NCI-H1105 treated with DMSO at 0.1 percent for 48 hours (cell line): Measurements from ENCODE around the gene FBXL14.
A peak's percentile ranks its signal among the peaks of the same experiment; 100 is the strongest.

Source experiments
- DNase-seq: peaks from one replicate; lab custom pipeline; 2025; lab: John Stamatoyannopoulos, UW

The FBXL14 gene

DNA sequence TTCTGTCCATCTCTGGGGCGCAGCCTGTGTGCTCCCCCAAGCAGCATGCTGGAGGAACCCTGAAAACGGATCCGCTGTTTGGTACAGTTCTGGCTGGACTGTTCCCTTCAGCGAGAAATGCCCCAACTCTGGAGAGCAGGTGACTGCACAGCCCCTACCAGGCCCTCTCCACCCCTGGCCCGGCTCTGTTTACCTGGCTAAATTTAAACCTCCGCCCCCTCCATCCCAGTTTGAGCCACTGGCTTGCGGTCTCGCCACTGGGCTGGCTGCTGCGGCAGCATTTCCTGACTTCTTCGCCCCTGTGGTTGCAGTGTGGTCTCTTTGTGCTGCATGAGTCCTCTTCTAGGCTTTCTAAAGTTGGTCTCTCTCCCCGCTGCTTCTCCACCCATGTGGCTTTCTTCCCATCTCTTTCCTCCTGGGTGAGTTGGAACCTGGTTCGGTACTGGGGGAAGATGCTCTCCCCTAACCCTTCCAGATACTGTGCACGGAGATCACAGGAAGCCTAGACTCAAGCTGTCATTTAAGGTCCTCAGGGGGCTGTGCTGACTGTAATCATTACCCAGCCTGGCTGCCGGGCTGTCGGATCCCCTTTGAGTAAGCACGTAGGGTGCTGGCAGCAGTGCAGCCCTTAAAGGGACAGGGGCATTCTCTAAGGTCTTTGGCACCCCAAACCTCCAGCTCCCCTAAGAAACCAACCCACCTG lies 60.6 kb downstream of the FBXL14 start:
- DNase-seq: no peak

GRCh38 chr12:1533205-1533601 lies 61.2 kb downstream of the FBXL14 start:
- DNase-seq: no peak

DNA sequence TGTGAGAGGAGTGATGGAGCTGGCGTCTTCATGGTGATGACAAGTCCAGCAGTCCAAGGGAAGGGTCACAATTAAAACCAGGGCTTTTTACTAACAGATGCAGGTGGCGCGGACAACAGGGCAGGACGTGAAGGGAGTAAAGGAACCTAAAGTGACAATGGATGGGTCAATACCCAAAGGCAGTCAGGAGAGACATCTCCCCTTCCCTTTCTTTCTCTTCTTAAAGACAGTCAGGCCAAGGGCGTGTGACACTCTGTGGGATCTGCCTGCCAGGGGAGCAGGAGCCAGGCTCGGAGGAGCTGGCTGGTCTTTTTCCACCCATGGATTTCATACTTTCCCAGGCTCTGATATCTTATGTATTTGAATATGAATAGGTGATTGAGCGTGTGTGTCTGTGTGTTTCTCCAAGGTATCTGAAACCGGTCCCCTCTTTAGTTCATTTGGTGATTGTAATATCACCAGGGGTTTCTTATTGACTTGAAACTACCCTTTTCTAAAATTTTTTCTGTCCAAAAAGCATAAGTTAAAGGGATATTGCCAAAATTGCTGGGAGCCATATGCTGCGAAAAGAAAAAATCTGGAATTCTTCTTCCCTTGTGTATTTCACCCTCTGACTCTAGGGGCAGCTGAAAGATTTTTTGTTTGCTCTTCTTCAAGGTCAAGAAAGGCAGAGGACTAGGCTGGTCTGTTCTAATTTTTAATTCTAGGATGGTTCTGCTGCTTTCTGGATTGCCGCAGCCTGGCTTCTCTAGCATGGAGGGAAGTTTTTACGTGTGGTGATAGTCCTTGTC lies 61.8 kb downstream of the FBXL14 start:
- no peak for DNase-seq

DNA sequence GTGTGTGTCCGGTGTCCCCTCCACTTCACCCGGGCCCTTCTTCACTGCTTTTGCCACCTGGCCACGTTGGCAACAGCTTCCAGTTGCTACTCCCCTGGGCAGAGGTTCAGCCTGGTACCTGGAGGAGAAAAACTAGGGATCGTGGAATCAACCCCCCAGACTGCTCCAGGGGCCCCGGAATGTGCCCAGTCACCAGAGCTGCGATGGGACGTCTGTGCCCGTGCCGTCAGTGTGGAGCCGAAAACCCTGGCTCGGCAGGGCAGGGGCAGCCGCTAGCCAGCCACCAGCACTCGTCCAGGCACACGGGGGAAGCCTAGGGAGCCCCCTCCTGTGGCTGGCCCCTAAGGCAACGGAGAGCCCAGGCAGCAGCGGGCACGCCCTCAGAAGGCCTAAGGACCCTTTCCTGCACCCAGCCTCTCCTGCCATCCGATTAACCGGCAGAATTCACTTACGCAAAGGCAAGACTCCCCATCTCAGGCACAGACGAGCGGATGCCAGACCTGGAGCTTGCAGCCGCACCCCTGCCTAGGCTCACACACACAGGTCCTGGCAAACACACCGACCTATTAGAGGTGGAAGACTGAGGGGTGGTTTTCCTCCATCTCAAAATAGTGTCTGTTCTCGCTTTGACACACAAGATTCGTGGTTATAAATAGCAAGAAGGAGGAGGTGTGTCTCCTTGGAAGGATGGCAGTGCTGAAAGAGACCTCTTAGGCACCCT lies 62.6 kb downstream of the FBXL14 start:
- DNase-seq: no peak

- DNase-seq: no peak
These were observed 63.2 kb downstream of the FBXL14 start for GRCh38 chr12:1531153-1531653.

- DNase-seq: no peak
These were observed 63.7 kb downstream of the FBXL14 start for GRCh38 chr12:1530592-1531152.

DNA sequence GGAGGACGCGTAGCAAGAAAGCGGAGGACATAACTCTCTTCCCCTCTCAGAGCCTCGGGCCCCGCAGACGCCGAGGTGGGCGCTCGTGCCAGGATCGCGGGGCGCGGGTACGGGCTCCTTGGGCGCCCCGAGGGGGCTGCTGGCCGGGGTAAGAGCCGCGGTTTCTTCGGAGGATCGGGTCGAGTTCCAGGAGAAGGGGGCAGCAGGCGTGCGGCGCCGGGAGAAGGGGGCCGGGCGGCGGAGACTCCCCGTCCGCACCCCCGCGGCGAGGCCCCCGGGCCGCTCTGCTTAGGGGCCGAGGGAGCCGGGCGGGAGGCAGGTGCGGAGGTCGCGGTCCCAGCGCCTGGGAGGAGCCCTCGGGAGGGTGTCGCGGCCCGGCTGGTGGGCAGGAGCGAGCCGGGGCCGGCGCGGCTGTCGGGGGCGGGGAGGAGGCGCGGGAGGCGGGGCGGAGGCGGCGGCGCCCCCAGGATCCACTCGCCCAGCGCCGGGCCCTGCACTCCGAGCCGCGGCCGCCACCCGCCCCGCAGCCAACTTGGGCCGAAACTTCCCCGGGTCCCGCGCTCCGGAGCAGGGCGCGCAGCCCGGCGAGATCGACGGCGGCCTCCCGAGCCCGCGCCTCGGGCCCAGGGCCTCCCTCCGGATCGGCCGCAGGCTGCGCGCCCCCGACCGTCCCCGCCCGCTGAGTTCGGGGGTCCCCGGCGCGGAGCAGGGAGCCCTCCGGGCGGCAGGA lies 64.4 kb downstream of the FBXL14 start:
- DNase-seq: peak; percentile 9

- DNase-seq: no peak
These were observed 65.0 kb downstream of the FBXL14 start for GRCh38 chr12:1529228-1529861.

GRCh38 chr12:1528791-1529190 lies 65.6 kb downstream of the FBXL14 start:
- no peak for DNase-seq

- no peak for DNase-seq
These were observed 66.6 kb downstream of the FBXL14 start for GRCh38 chr12:1527789-1528188.

GRCh38 chr12:1525858-1526257 lies 68.5 kb downstream of the FBXL14 start:
- no peak for DNase-seq

DNA sequence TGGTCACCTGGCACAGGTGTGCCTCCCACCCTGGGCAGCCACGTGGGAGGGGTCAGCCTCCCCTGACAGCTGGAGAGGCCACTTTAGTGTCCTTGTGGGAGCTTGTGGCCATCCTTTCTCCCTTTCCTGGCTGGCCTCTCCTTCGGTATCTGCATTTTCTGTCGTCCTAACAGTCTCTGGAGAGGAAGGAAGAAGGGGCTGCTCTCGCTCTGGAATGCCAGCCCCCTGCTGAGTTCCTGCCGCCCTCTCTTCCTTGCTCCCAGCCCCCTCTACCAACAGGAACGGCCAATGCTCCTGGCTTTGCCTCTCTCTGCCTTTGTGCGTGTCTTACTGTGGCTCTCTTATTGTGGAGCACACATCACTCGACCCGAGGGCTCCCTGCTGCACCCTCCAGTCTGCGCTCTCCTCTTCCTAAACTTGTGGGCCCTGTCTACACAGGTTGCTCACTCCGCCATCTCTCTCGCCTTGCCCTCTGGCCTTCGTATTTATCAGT lies 70.8 kb downstream of the FBXL14 start:
- no peak for DNase-seq

DNA sequence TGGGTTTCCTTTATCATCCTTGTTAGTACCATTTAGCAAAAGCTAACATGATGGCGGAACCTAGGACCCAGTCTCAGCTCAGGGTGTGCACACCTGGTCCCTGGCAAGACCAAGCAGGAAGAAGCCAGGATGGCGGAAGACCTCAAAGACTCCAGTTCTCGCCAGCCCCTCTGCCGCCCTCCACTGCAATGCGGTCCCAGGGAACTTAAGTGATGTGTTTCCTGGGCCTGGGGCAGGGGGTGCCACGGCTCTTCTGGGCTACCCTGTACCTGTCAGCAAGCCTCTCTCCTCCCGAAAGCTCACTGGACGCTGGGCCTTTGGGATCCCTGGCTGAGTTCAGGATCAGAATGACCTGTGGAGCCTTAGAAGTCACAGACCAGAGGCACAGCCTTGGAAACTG lies 71.3 kb downstream of the FBXL14 start:
- DNase-seq: no peak

- DNase-seq: no peak
These were observed 74.7 kb downstream of the FBXL14 start for GRCh38 chr12:1519642-1520041.

DNA sequence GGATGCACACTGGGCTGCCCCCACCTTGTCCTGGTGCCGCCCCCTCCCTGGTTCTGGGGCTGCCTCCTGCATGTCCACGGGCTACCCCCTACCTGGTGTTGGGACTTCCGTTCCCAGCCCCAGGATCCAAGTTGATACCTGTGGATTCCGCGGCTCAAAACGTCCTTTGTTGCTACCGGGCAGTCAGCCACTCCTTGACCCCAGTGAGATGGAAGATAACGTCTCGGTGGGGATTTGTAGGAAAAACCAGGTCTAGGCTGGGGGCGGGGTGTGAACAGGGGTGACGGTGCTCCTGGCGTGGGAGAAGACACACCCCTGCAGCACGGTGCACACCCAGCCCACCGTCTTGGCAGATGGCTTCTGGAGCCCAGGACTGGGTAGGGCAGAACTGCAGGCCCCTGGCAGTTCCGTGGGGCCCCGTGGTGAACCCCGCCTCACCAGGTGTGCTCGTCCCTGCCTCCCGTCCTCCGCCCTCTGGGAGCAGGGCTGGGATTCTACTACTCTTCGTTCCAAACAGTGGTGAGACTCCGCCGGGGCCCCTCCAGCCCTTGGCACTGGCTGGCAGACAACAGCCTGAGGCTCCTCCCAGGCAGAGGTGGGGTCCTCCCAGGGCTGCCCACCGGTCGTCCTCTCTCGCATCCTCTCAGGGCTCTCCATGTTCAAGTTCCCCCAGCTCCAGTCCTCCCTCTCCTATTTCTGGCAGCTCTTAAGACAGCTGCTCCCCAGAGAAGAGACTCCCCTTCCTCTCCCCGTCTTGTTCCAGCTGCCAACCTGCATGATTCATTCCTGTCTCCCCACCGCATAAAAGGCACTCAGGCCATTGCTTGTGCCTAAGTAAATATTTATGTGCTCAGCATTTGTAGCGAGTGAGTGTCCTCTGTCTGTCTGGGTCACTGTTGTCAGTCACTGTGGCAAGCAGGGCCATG lies 75.5 kb downstream of the FBXL14 start:
- DNase-seq: peak; percentile 59

GRCh38 chr12:1517734-1518525 lies 76.5 kb downstream of the FBXL14 start:
- no peak for DNase-seq

DNA sequence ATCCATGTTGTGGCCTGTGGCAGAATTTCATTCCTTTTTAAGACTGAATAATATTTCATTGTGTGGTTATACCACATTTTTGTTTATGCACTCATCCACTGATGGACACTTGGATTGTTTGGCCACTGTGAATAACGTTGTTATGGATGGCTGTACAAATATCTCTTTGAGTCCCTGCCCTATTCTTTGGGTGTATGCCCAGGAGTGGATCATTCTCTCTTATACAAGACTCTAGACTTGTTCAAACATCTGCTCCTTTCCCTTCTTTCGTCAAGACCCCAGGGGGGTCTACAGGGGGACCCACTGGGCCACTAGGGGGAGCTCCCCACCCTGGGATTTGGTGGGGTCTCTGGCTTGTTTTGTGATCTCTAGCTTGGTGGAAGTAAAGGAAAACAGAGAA lies 77.4 kb downstream of the FBXL14 start:
- DNase-seq: no peak
